Measurements from ENCODE around the gene SSC5D. TPM values are rescaled to one million over a fixed set of nuclear protein-coding genes. Genes with fewer than 3 reads are reported as not detected.

The SSC5D gene
- total RNA-seq, 1 donor from 2014 or later = 2.7 TPM

DNA sequence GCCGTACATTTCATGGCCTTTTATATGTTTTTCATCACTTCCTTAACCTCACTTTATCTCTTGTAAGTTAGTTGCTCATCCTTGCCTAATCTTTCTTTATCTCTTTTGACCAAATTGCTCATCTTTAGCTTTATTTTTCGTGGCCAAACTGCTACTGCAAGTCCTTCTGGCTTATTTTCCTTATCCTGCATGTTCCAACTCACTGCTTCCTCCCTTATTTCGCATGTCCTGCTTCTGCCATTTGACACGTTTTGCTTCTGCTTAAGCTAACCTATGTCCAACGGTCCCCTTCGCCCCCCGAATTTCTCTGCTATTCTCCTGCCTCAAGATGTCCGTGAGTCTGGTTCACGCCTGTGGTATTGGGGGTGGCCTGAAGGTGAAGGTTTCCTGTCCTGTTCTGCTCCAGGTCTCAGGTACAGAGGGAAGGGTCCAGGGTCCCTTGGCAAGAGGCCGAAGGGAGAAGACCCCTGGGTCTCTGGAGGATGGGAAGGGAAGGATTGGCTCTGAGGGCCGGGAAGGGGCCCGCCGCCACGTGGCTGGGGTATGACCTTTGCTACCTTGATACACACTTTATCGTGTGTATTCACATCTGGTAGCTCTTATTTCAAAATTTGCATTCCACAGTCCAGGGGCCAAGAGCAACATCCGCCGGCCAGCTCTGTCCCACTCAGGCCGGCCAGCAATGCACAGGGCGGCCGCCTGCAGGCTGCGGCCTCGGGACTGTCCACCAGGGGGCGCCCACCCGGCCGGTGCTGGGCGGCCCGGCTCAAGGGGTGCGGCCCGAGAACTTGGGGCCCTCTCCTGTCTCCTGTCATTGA lies 20.8 kb upstream of the SSC5D start:
- peak; percentile 86 for DNase-seq
- peak; percentile 87 for ATAC-seq

DNA sequence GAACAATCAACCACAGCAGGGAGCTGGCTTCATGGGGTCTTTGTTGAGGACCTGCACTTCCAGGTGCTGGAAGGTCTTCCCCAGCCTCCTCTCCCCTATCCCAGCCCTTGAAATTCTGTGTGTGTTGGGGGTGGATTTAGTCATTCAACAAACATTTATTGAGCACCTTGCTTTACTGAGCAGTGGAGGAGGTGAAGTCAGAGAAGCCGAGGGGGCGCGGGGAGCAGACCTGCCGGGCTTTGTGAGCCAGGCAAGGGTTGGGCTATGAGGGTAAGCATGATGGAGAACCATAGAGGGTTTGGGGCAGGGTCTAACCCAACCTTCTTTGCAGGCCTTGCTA lies 20.2 kb upstream of the SSC5D start:
- ATAC-seq = no peak
- intact Hi-C loops (cut with micrococcal nuclease) = no loop called here
- no peak for DNase-seq

More for the DNA sequence above, 20.8 kb upstream of the SSC5D start:
- intact Hi-C loops (cut with micrococcal nuclease) = loop anchor here (2.0 kb wide), 1 partner anchor 35 kb away; no protein-coding TSS in a partner anchor

DNA sequence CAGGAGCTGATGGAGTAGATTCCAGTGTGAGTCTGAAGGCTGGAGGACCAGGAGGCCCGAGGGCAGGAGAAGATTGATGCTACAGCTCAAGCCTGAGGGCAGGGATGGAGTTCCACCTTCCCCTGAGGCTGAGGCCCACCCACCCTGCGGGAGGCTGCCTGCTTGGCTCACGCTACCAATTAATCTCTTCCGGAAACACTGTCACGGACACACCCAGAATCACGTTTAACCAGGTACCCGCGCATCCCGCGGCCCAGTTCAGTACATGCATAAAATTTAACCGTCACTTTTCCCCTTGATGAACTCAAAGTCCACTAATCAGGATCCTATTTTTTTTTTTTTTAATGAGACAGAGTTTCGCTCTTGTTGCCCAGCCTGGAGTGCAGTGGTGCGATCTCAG lies 17.0 kb upstream of the SSC5D start:
- intact Hi-C loops (cut with micrococcal nuclease) = no loop called here
- no peak for DNase-seq
- ATAC-seq = no peak

DNA sequence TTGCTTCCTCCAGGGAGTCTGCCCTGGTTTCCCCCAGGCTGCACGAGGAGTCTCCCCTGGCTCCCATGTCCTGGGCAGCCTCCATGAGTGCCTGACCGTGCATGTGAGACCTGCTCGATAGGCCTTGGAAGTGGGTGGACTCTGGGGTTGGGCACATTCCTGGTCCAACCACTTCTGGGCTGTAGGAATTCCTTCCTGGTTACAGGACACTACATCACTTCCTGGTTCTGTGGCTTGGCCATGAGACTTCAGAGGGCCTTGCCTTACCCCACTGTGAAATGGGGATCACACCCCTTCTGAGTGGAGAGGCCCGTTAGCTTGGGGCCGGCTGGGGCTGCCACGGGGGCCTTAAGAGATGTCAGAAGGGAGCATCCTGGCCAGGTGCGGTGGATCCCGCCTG lies 15.8 kb upstream of the SSC5D start:
- intact Hi-C loops (cut with micrococcal nuclease) = no loop called here
- ATAC-seq = no peak
- no peak for DNase-seq

DNA sequence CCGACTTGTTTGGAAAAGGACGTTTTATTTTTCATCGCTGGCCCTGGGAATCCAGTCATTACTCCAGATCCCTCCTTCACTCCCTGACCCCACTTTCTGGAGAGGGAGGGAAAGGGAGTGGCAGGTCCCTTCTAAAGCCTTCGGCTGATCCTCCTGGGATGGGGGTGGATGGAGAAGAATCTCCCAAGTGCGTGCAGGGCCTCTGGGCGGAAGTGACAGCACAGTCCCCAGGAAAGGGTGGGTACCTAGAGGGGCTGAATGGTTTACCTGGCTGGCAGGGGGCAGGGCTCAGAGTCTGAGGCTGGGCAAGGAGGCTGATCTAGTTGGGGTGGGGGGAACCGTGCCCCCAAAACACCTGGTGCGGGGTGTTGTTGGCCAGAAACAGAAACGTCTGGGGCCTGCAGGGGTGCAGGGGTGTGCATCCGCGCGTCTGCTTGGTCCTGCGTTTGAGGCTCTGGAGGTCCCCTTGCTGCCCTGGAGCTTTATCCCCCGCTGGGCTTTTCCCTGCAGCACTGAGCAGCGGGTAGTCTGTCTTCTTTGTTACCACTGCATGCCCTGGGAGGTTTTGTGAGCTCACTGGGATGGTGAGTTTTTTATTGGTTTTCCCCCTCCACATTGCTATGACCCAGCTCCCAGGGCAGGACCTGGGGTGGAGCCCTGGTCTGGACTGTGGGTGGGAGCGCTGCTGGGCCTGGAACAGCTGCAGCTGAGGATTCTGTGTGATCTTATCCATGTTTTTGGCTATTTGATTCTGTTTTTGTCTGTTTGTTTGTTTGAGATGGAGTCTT lies 14.8 kb upstream of the SSC5D start:
- peak; percentile 20 for DNase-seq
- intact Hi-C loops (cut with micrococcal nuclease) = no loop called here
- ATAC-seq = no peak

DNA sequence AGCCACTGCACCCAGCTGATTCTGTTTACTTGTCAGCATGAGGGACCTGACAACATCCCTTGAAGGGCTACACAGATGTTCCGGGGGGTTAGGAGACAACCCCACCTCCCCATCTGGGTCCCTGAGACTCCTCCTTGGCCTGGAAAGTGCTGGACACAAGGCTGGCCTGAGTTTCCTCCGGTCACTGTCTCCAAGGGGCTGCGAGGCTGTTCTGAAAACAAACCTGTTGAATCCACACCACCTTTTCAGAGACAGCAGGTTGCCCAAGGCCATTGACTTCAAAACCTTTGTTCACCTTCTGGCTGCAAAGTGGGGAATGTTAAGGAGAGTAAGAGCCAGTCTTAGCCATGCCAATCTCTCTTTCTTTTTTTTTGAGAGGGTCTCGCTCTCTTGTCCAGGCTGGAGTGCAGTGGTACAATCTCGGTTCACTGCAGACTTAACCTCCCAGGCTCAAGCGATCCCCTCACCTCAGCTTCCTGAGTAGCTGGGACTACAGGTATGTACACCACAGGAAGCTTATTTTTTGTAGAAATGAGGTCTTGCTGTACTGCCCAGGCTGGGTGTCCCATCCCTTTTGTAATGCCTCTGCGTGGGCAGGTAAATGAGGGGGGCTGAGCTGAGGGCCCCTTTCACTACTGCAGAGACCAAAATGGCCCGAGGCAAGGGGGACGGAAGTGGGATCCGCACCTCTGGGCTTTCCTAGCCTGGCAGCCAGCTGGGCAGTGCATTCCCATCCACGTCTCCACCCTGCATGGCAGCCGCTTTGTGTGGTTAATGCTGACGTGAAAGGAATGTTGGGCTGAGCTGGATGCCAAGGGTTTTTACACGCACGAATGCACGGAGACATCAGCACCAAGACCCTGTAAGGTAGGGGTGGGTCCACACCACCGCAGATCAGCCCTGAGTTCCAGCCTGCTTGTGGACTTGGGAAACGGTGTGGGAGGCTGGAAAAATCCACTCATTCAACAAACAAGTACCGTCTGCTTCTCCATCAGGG lies 13.7 kb upstream of the SSC5D start:
- intact Hi-C loops (cut with micrococcal nuclease) = no loop called here
- no peak for DNase-seq
- ATAC-seq = no peak

DNA sequence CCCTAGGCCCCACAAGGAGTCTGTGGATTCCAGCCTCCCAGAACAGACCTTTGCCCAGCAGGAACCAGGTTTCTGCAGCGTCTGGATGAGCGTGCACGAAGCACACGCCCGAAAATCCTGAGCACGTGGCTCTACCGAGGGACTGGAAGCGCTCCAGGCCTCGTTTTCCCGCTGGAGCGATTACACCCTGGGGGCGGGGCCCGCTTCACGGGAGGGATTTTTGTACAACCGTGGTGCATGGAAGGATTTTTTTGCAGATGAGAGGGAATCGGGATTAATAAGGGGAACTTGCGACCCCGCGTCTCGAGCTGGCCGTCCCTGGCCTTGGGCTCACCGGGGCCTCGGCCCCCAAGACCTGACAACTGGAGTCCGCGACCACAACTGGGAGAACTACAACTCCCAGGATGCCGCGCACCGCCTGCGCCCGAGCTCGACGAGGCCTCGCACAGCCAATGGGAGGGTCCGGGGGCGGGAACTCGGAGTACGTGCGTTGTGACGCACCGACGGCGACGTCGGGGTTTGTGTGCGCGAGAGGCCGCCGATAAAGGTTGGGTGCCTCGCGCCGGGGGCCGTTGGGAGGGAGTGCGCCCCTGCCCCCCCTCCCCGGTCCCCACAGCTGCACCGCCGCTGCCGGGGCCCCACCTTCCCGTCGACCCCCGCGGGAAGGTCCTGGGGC lies 12.0 kb upstream of the SSC5D start, which contains the start of gene ZNF628:
Gene ZNF628, plus strand, starts transcription at position 518 of the 676 bp plus-strand sequence. CDS start 3,294 bp downstream, outside the sequence.
- peak; percentile 97 for ATAC-seq
- intact Hi-C loops (cut with micrococcal nuclease) = no loop called here
- DNase-seq = peak; percentile 99

DNA sequence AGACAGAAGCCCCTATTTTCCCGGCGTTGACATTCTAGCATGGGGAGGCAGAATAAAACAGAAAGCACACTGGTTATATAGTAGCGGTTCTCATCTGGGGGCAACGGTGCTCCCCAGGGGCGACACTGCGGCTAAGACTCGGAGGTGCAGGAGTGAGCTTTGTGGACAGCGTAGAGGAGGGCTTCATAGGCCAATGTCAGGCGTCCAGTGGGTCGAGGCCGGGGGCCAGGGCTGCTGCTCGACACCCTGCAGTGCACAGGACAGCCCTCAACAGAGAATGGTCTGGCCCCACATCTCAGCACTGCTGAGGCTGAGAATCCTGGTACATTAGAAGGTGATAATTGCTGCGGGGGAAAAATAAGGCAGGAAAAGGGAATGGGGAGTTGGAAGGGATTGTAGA lies 10.3 kb upstream of the SSC5D start:
- intact Hi-C loops (cut with micrococcal nuclease) = no loop called here
- no peak for ATAC-seq
- no peak for DNase-seq

DNA sequence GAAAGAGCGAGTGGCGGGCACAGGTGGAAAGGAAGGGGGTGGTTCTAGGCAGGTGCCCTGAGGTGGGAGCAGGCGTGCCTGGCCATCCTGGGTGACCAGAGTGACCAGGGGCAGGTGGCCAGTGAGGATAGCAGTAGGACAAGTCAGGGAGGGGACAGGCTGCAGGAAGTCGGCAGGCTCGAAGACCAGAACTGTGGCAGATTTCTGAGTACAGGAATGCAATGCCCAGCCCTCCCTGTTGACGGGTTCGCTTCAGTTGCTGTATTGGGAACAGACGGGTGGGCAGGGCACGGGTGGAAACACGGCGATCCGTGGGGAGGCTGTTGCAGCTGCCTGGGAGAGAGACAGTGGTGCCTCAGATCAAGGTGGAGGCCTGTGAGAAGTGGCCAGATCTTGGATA lies 9.9 kb upstream of the SSC5D start:
- intact Hi-C loops (cut with micrococcal nuclease) = no loop called here
- DNase-seq = no peak
- ATAC-seq = no peak

DNA sequence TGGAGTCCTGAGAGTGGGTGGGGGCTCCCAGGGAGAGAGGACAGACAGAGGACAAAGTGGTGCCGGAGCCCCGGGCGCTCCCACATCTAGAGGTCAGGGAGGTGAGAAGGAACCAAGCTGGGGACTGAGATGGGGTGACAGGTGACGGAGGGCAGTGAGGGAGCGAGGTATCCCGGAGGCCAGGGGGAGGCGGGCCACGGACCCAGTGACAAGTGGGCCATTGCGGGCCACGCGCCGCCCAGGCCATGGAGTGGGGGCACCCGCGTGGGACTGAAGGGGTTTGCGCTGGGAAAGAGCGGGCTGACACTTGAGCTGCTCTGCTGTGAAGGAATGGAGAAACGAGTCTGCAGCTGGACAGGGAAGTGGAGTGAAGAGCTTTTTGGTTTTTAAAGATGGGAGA lies 9.2 kb upstream of the SSC5D start:
- ATAC-seq = no peak
- no peak for DNase-seq
- intact Hi-C loops (cut with micrococcal nuclease) = no loop called here

DNA sequence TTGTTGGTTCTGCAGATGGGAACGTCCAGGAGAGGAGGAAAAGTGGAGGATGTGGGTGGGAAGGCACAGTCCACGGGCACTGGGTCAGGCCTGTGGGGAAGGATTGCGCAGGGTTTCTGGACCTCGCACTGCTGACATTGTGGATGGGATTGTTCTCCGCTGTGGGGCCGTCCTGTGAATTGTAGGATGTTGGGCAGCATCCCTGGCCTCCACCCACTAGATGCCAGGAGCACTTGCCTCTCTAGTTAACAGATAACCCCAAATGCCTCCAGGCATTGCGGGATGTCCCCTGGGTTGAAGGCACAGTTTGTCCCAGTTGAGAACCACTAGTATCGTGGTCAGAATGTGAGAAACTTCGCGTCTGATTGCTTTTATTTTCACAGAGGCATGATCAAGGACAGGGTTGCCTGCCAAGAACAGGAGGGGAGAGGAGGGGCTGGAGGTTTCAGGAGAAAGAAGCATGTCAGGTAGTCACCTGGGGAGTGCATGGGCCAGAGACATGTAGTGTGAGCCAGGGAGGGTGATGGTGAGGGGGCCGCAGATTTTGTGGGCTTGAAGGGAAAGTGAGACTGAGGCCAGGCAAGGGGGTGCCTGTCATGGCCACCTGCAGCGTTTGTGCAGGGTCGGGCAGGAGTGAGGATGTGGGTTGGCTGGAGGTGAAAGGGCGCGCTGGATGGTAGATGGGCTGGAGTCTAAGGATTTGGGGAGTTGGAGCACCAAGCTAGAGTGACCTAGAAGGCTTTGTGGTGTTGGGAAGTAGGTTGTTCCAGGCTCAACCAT lies 8.6 kb upstream of the SSC5D start:
- intact Hi-C loops (cut with micrococcal nuclease) = no loop called here
- DNase-seq (no peak), ATAC-seq (no peak)

DNA sequence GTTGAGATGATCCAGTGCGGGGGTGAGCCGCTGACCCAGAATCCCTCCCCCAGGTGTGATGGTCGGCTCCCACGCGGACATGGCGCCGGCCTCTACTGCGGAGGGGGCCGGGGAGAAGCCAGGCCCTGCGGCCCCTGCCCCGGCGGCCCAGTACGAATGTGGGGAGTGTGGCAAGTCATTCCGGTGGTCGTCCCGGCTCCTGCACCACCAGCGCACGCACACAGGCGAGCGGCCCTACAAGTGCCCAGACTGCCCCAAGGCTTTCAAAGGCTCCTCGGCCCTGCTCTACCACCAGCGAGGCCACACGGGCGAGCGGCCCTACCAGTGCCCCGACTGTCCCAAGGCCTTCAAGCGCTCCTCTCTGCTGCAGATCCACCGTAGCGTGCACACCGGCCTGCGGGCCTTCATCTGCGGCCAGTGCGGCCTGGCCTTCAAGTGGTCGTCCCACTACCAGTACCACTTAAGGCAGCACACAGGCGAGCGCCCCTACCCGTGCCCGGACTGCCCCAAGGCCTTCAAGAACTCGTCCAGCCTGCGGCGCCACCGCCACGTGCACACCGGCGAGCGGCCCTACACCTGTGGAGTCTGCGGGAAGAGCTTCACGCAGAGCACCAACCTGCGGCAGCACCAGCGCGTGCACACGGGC lies 7.0 kb upstream of the SSC5D start:
- intact Hi-C loops (cut with micrococcal nuclease) = no loop called here
- DNase-seq (no peak), ATAC-seq (no peak)

DNA sequence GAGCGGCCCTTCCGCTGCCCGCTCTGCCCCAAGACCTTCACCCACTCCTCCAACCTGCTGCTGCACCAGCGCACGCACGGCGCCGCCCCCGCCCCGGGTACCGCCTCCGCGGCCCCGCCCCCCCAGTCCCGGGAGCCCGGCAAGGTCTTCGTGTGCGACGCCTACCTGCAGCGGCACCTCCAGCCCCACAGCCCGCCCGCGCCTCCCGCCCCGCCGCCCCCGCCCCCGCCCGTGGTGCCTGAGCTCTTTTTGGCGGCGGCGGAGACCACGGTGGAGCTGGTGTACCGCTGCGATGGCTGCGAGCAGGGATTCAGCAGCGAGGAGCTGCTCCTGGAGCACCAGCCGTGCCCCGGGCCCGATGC lies 6.5 kb upstream of the SSC5D start:
- ATAC-seq (no peak), DNase-seq (no peak)
- intact Hi-C loops (cut with micrococcal nuclease) = no loop called here

DNA sequence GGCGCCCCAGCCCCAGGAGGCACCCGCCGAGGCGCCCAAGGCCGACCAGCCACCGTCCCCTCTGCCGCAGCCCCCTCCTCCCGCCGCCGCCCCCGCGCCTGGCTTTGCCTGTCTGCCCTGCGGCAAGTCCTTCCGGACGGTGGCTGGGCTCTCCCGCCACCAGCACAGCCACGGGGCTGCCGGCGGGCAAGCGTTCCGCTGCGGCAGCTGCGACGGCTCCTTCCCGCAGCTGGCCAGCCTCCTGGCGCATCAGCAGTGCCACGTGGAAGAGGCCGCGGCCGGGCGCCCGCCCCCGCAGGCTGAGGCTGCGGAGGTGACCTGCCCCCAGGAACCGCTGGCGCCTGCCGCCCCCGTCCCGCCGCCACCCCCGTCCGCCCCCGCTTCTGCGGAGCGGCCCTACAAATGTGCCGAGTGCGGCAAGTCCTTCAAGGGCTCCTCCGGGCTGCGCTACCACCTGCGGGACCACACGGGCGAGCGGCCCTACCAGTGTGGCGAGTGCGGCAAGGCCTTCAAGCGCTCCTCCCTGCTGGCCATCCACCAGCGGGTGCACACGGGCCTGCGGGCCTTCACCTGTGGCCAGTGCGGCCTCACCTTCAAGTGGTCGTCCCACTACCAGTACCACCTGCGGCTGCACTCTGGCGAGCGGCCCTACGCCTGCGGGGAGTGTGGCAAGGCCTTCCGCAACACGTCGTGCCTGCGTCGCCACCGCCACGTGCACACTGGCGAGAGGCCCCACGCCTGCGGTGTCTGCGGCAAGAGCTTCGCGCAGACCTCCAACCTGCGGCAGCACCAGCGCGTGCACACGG lies 5.9 kb upstream of the SSC5D start:
- ATAC-seq (no peak), DNase-seq (no peak)
- intact Hi-C loops (cut with micrococcal nuclease) = no loop called here

DNA sequence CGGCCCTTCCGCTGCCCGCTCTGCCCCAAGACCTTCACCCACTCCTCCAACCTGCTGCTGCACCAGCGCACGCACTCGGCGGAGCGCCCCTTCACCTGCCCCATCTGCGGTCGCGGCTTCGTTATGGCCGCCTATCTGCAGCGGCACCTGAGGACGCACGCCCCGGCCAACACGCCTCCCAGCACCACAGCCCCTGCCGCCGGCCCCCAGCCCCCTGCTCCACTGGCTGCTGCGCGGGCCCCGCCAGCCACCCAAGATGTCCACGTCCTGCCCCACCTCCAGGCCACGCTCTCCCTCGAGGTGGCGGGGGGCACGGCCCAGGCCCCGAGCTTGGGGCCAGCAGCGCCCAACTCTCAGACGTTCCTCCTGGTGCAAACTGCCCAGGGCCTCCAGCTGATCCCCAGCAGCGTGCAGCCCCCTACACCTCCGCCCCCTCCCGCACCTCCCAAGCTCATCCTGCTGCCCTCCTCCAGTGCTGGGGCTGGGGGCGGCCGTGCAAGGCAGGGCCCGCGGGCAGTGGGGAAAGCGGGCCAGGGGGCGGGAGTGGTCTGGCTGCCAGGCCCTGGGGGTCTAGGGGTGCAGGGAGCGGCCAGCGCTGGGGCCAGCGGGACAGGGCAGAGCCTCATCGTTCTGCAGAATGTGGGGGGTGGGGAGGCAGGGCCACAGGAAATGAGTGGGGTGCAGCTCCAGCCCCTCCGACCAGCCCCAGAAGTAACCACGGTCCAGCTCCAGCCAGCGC lies 5.1 kb upstream of the SSC5D start:
- no peak for ATAC-seq
- no peak for DNase-seq
- intact Hi-C loops (cut with micrococcal nuclease) = no loop called here
